GM18498 (cell line): ENCODE data around the gene ABO.
"Not testable (repeated sequence)": the region's sequence is repeated elsewhere in the genome, so short reads cannot be mapped to it uniquely, and the experiment has no call there.

Experiments
- ATAC-seq: cut with Tn5 transposase; IDR thresholded peaks from one replicate; pipeline ENCODE4 v1.9.1; 2021; ENCODE audit warnings: mild to moderate bottlenecking, moderate library complexity; ENCODE audit not compliant: unreplicated experiment

ABO gene

DNA sequence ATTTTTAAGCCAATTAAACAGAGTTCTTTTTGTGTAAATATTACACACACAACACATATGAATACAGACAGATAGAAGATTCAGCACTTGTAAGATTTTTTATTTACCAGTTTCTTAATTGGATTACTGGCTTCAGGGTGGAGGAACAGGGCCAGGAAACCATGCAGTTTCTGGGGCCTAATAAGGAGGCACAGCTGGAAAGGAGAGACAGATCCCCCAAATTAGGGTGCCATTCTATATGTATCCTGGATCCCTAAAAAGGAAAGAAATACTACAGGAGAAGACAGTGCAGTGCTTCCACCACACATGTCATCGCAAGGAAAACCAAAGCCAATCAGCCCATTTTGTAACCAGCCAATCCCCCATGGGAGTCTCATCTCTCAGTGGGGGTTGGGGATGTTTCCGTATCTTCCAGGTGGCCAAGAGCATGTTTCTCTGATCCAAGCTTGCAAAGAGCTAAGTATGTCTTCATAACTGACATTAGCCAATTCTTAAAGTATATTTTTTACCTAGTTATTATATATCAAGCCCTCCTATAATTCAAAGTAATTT lies 15.8 kb upstream of the ABO start:
- ATAC-seq, result no peak

DNA sequence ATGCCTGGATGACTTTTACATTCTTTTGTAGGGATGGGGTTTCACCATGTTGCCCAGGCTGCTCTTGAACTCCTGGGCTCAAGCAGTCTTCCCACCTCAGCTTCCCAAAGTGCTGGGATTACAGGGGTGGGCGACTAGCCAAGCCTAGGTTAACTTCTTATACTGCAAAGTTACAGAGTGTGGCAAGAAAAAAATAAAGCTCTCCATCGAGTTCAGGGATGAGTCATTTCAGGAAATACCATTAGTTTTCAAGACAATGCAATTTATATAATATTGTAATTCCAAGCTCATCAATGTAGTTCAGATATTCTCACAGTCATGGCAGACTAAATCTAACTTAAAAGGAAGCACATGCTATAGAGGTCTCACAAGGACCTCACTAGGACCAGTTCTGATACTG lies 11.5 kb upstream of the ABO start:
- no peak for ATAC-seq

DNA sequence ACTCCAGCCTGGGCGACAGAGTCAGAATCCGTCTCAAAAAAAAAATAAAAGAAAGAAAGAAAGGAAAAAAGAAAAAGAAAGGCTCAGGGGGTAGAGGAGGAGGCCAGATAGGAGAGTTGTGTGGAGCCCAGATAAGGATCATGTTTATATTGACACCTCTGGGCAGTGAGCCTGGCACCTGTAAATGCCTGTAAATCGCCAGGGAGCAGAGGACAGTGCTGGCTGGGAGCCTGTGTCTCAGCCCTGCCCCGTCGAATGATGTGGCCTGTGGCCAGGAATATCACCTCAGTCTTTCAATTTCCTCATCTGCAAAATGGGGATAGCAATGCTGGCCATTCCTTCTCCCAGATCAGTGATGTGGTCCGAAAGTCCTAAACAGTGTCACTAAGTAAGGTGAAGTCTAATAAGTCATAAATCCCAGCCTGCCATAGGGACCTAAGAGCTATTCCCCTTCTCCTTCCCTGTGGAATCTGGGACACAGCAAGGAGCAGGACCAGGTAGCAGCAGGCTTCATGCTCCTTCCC lies 10.3 kb upstream of the ABO start:
- ATAC-seq, result no peak

DNA sequence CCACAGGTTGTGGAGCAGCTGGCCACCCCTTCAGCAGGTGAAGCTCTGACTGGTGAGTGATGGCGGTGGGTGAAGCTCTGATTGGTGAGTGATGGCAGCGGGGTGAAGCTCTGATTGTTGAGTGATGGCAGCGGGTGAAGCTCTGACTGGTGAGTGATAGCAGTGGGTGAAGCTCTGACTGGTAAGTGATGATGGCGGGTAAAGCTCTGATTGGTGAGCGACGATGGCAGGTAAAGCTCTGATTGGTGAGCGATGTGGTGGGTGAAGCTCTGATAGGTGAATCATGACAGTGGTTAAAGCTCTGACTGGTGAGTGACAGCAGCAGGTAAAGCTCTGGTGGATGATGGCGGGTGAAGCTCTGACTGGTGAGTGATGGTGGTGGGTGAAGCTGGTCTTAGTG lies 9.4 kb upstream of the ABO start:
- ATAC-seq, result no peak

GRCh38 chr9:133283255-133284032 lies 8.4 kb upstream of the ABO start:
- not testable (repeated sequence) for ATAC-seq

DNA sequence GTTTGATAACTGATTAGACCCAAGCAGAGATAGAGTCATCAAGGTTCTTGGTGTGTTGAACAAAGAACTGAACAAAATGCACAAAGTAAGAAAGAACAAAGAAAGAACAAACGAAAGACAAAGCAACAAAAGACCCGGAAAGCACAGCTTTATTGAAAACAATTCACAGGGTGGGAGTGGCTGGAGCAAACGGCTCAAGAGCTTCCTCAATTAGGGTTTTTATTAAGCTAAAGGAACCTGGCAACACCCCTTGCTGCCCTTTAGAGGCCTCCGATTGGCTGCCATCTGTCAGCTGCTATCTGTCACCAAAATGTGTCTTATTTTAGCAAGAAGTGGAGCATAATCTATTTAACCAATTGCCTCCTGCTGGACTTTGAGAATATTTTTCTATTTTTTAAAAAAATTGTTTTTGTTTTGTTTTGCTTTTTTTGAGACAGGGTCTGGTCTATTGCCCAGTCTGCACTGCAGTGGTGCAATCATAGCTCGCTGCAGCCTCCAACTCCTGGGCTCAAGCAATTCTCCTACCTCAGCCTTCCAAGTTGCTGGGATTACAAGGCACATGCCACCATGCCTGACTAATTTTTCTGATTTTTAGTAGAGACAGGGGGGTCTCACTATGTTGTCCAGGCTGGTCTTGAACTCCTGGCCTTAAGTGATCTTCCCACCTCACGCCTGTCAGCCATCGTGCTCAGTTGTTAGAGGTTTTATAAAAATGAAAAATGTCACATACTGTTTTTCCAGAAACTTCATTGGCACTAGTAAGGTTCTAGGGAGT lies 7.7 kb upstream of the ABO start:
- no peak for ATAC-seq

DNA sequence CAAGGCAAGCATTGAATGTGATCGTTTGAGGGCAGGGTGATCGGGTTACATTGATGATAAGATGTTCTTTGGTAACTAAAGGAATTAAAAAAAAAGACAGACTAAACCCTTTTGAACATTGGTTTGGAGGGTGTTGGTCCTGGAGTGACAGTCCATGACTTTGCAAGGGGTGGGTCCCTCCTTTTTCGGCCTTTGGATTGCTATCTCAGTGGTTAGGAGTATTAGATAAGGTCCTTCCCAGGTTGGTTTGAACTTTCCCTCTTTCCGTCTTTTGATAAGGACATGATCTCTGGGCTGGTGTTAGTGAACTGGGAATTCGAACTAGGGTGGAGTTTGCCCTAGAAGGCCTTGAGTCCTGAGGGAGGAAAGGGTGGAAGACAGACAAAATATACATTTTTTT lies 5.4 kb upstream of the ABO start:
- no peak for ATAC-seq

DNA sequence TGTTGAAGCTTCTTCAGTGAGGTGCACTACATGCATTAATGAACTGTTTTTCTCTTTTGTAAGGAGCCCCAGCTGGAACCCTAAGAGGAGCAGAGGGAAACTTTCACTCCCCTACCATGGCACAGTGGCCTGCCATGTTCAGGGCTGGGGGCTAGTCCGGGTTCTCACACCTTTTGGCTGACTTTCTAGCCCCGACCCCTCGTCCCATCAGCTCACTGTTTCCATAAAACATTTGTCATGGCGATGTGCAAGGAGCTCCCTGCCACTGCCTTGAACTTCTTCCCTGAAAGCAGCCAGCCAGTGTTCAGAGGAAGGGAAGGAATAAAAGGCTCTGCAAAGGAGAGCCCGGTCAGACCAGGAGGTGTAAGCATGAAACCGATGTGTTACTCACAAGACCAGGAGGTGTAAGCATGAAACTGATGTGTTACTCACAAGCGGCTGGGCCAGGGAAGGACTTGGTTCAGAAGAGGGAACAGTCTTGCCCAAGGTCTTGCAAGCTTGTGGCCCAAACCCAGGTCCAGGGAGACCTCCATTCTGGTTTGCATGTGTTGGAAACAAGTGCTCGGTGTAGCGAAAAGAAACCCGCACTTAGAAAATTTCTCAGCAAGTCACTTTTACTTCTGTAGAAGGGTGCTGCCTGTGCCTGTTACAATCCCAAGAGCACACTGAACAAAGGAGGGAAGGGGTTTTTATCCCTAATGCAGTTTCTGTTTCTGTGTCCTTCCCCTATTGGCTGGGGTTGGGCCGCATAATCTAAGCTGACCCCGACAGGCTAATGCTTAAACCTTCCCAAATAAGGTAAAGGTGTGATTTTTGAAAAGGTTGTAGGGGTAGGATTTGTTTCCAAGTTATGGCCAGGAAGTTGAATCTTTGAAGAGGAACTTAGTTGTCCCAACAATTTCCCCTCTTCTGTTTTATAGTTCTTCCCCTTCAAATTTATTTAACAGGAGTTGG lies 3.4 kb upstream of the ABO start:
- ATAC-seq, result no peak

DNA sequence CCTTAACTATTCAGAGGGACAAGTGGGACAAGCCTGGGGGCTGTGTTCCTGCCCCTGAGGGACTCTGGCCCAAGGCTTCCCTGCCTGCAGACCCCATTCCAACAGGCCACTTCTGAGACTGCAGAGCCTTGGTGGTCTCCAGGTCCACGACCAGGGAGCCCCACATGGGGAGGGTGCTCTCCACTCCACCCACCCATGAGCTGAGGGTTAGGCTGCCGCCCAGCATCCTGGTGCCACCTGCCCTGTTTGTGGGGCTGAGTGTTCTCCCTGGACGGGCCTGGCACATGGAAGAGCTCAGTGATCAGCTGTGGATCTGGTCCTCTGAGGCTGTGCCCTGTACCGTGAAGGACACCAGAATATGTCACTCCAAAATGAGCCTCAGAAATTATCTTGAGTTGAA lies 2.5 kb upstream of the ABO start:
- no peak for ATAC-seq

- ATAC-seq, result no peak
Observed at GRCh38 chr9:133276923-133277322, 1.9 kb upstream of the ABO start.

GRCh38 chr9:133276001-133276884 lies 1.2 kb upstream of the ABO start:
- no peak for ATAC-seq

DNA sequence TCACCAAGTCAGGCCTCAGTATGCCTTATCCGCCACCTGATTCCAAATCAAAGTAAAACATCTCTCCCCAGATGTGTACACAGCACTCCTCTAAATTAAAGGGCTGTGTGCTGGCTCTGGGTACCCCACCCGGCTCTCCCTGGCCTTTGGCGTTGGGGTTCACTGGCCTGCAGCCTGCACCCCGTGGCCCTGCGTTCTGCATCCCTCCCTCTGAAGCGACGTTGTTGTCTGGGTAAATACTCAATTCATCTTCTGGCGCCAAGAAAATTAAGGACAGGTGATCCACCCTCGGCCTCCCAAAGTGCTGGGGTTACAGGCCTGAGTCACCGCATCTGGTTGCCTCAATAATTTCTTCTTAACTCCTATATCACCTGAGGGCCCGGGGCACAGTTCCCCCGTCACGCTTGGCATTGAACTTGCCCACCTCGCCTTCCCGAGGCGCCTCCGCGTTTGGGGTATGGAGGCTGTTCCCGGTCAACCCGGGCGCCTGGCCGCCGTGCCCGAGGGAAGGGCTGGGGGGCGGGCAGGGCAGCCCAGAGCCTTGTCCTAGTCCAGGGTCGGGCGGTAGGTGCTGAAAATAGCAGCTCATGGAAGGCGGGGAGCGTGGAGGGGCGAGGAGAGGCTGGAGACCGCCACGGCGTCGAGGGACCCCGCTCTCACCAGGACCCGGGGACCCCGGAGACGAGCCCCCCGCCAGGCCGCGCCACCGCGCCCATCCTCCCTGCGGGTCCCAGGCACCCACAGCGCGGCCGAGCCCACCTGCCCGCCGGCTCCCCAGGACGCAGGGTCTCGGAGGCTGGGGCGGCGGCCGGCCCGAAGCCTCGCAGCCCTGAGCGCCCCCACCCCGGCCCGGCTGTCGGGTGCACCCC lies 531 bp downstream of the ABO start:
- ATAC-seq, result no peak

DNA sequence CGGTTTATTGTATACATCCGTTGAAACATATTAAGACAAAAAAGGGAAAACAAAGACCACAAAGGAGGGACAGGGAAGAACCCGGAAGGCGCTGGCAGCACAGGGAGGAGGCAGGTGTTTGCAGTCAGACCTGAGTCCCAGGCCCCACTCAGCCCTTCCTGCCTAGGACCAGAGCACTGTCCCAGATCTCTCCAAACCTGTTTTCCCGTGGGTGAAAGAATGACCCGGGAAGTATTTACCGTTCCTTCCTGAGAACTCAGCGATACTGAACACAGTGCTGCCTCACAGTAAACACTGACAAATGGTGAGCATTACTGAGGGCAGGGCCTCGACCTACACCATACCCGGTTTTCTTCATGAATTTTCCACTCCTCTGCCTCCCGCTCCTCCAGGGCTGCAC lies 1.2 kb downstream of the ABO start:
- no peak for ATAC-seq

GRCh38 chr9:133273098-133273497 lies 1.9 kb downstream of the ABO start:
- no peak for ATAC-seq

DNA sequence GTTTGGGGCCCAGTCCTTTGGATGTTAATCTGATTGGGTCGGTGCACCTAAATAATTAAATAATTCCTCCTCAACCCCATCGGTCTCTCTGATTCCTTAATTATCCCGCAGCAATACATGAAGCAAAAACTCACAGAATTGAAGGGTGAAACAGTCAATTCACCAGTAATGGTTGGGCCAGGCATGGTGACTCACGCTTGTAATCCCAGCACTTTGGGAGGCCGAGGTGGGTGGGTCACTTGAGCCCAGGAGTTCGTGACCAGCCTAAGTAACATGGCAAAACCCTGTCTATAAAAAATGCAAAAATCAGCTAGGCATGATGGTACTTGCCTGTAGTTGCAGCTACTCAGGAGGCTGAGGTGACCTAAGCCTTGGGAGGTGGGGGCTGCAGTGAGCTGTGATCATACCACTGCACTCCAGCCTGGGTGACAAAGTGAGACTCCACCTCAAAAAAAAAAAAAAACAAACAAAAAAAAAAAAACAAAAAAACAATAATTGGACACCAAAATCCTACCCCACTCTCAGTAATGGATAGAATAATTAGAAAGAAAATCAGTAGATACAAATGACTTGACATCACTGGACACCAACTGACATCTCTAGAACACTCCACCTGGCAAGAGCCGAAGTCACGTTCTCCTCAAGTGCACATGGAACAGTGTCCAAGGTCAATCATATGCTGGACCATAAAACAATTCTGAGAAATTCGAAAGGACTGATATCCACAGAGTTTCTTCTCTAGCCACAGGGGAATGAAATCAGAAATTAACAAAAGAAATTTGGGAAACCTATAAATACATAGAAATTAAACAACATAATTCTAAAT lies 5.3 kb downstream of the ABO start:
- ATAC-seq, result no peak

- ATAC-seq, result not testable (repeated sequence)
Observed at GRCh38 chr9:133269136-133269535, 5.9 kb downstream of the ABO start.

GRCh38 chr9:133268335-133269056 lies 6.5 kb downstream of the ABO start:
- ATAC-seq, result no peak
